HG03571 (cell line): ENCODE data around the gene PROSER3.

Experiments used
- ATAC-seq: cut with Tn5 transposase; IDR thresholded peaks from one replicate; pipeline ENCODE4 v1.9.1; 2021; ENCODE audit not compliant: unreplicated experiment

The PROSER3 gene

DNA sequence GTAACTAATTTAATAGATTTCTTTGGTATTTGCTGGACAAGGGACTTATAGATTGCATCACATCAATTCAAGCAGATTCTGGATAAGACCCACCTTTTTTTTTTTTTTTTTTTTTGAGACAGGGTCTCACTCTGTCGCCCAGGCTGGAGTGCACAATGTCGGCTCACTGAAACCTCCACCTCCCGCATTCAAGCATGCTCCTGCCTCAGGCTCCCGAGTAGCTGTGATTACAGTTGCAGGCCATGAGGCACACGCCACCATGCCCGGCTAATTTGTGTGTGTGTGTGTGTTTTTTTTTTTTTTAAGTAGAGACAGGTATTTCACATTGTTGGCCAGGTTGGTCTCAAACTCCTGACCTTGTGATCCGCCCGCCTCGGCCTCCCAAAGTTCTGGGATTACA lies 58.9 kb downstream of the PROSER3 start:
- no peak for ATAC-seq

DNA sequence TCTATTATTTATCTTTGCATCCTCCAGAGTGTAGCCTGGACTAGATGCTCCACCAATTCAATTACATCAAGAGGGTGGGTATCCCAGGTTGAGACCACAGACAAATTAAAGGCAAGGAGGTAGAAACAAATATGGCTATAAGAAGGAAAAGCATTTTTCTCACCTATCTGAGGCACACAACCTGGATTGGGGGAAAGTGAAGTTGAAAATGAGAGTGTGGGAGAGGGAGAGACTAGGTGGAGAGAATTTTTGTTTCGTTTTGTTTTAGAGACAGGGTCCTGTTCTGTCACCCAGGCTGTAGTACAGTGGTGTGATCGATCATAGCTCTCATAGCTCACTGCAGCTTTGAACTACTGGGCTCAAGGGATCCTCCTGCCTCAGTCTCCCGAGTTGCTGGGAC lies 60.5 kb downstream of the PROSER3 start:
- ATAC-seq = no peak
